Stimulated activated CD8-positive, alpha-beta memory T cell treated with anti-CD3 and anti-CD28 coated beads, Interleukin-7, amount 100 ng/mL, for 1 hour (primary cell): ENCODE data around the gene PADI6.

Source experiments
- DNase-seq, 2 donors: peaks; one replicate each; pipeline ENCODE4 v3.0.0-alpha.2; 2020; ENCODE audit warnings: low read depth in 2 of 2

Gene PADI6

GRCh38 chr1:17356387-17357026 lies 15.5 kb upstream of the PADI6 start:
- no peak for DNase-seq

- no peak for DNase-seq
Observed at GRCh38 chr1:17358557-17358956, 13.4 kb upstream of the PADI6 start.

- DNase-seq, result no peak
Observed at GRCh38 chr1:17359031-17359430, 13.0 kb upstream of the PADI6 start.

- DNase-seq, result no peak
Observed at GRCh38 chr1:17359808-17360207, 12.2 kb upstream of the PADI6 start.

- DNase-seq, result no peak
Observed at GRCh38 chr1:17360272-17360956, 11.6 kb upstream of the PADI6 start.

- DNase-seq, result no peak
Observed at GRCh38 chr1:17361687-17362086, 10.3 kb upstream of the PADI6 start.

GRCh38 chr1:17363351-17363750 lies 8.6 kb upstream of the PADI6 start:
- no peak for DNase-seq

GRCh38 chr1:17363771-17364170 lies 8.2 kb upstream of the PADI6 start:
- no peak for DNase-seq

- no peak for DNase-seq
Observed at GRCh38 chr1:17365293-17365692, 6.7 kb upstream of the PADI6 start.

GRCh38 chr1:17369466-17369865 lies 2.5 kb upstream of the PADI6 start:
- no peak for DNase-seq

GRCh38 chr1:17370618-17371017 lies 1.4 kb upstream of the PADI6 start:
- no peak for DNase-seq

- no peak for DNase-seq
Observed at GRCh38 chr1:17372955-17373354, 959 bp downstream of the PADI6 start.

GRCh38 chr1:17375651-17376050 lies 3.7 kb downstream of the PADI6 start:
- no peak for DNase-seq

GRCh38 chr1:17377325-17377953 lies 5.4 kb downstream of the PADI6 start:
- DNase-seq, result no peak

GRCh38 chr1:17381161-17381560 lies 9.2 kb downstream of the PADI6 start:
- DNase-seq, result no peak

- no peak for DNase-seq
Observed at GRCh38 chr1:17392199-17392740, 20.3 kb downstream of the PADI6 start.

GRCh38 chr1:17393230-17393629 lies 21.2 kb downstream of the PADI6 start:
- no peak for DNase-seq

GRCh38 chr1:17397910-17398695 lies 26.1 kb downstream of the PADI6 start:
- no peak for DNase-seq

- DNase-seq, result no peak
Observed at GRCh38 chr1:17400725-17401341, 28.8 kb downstream of the PADI6 start.

GRCh38 chr1:17401841-17402240 lies 29.8 kb downstream of the PADI6 start:
- DNase-seq, result no peak

GRCh38 chr1:17403081-17403480 lies 31.1 kb downstream of the PADI6 start:
- no peak for DNase-seq
